Right lobe of liver (tissue), 4 donors: Measurements from ENCODE around the gene RAB26.
"Not testable (repeated sequence)": the region's sequence is repeated elsewhere in the genome, so short reads cannot be mapped to it uniquely, and the experiment has no call there.

Experiments used
- POLR2A ChIP-seq: fragments of 450-650 bp; IDR thresholded peaks from one replicate; pipeline ENCODE4 v1.6.1; 2017; ENCODE audit warnings: antibody characterized with exemption, mild to moderate bottlenecking
- TF ChIP-seq, protein P1 (sequence below), 4 donors: fragments of 200-600 bp in 3 of 4; fragments of 450-650 bp in 1 of 4; IDR thresholded peaks; one replicate each; pipeline versions ENCODE4 v1.5.1 to v1.8.0; 2016 to 2022; ENCODE audit warnings: antibody characterized with exemption in 4 of 4, mild to moderate bottlenecking in 2 of 4
- donor health status: DM: no; HTN: no; CAD: no.
- donor health status: DM: no; HTN: no; CAD: no.
- donor health status: DM: no; HTN: yes; CAD: no.

DNA sequence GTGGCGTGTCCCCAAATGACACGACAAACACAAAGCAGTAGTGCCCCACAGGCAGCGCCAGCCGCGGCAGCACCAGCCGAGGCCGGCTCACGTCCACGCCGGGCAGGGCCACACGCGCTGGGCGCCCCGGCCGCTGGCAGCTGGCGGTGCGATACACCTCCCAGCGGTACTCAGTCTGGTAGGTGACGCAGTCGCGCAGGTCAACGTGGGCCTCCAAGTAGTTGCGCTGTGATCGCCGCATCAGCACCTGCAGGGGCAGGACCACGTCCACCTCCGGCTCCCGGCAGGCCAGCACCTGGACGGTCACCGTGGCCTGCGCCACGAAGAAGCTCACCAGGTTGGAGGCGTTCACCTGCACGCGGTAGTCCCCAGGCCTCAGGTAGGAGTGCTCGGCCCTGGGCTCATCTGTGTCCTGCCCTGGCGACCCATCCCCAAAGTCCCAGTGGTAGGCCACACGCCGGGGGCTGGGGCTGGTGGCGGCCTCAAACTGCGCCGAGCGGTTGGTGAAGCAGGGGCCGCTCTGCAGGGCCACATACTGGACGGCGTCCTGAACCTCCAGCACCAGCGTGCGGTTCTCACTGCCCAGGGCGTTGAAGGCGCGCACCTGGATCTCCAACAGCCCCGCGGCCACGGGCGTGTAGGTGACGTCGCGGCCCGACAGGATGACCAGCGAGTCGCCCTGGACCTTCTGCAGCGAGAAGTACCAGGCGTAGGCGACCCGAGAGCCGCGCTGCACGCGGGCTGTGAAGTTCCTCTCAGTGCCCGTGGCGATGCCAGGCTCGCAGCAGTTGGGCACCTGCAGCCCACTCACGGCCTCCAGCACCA, 39.8 kb upstream of the RAB26 start:
- not testable (repeated sequence) for TF ChIP-seq POLR2A
- TF ChIP-seq, protein P1, sequence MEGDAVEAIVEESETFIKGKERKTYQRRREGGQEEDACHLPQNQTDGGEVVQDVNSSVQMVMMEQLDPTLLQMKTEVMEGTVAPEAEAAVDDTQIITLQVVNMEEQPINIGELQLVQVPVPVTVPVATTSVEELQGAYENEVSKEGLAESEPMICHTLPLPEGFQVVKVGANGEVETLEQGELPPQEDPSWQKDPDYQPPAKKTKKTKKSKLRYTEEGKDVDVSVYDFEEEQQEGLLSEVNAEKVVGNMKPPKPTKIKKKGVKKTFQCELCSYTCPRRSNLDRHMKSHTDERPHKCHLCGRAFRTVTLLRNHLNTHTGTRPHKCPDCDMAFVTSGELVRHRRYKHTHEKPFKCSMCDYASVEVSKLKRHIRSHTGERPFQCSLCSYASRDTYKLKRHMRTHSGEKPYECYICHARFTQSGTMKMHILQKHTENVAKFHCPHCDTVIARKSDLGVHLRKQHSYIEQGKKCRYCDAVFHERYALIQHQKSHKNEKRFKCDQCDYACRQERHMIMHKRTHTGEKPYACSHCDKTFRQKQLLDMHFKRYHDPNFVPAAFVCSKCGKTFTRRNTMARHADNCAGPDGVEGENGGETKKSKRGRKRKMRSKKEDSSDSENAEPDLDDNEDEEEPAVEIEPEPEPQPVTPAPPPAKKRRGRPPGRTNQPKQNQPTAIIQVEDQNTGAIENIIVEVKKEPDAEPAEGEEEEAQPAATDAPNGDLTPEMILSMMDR (IDR thresholded peaks at IDR 0.05): not testable (repeated sequence)
